ENCODE data around the gene ROR2. TPM values are rescaled to one million over a fixed set of nuclear protein-coding genes. Genes with fewer than 3 reads are reported as not detected.
"Not testable (repeated sequence)": the region's sequence is repeated elsewhere in the genome, so short reads cannot be mapped to it uniquely, and the experiment has no call there.

ROR2 gene
- total RNA-seq: 0.27 TPM

DNA sequence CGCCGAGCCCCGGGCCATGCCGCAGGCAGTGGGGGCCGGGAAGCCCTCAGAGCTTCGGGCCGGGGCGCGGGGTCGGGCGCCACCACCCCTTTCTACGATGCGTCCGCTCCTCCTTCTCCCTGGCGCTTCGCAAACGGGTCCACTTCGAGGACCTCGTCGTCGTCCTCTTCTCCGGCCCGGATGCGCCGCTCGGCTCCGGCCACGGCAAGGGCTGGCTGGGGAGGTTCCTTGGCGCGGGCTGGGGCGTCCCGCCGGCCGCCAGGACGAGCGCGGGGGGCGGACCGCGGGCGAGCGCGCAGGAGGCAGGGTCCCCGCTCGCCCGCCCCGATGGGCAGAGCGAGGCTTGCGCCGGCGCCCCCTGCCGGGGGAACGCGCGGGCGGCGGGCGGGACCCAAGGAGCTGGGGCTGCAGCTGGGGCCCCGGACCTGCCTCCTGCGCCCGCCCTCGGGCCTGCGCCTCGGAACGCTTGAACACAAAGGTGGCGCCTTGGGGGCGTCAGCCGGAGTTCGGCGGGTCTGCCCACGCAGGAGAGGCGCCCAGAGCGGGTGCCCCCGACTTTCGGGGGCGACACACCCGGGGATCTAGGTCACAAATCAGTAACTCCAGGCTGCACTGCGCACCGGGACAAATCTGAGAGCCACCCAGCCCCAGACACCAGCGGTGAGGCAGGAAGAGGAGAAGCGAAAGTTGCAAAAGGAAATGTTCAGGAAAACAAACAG is at the start of gene ROR2:
ROR2 (minus strand) TSS at position 283 of the 719 bp plus-strand sequence.
- peak in 2 of 3 donors; percentile 65 to 74 for DNase-seq (ENCODE audit: low read depth in 2 of 3, low spot score in 2 of 3)

DNA sequence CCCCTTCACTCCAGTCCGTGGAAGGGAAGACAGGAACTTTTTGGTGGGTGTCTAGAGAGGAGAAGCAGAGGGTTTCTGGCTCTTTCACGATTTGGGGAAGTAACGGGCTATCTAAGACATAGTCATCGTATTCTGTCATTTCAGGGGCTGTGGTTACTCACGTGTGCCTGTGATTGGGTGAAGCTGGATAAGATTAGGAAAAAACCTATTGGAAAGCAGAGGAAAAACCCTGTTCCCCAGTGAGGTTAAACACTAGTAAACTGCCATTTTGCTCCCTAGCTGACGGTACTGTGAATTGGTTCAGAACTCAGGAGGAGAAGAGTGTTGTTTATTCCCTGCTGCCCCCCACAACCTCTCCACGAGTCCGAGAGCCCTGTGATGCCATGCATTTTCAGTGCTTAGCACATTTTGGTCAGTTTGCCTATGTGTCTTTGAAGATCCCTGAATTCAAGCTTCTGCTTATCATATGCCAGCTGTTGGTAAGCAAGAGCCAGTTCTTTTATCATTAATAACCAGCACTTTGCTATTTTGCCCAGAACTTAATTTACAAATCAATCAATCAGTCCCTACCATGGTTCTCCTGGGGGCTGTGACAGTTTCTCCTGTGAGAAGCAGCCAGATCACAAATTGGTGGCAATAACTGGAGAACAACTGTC is 45.1 kb upstream of the ROR2 start:
- peak in 2 of 3 donors; percentile 15 to 45 for DNase-seq (ENCODE audit: low read depth in 2 of 3, low spot score in 2 of 3)

- DNase-seq (ENCODE audit: low read depth in 2 of 3, low spot score in 2 of 3): no peak
Measured at GRCh38 chr9:91994422-91994821, 44.4 kb upstream of the ROR2 start.

GRCh38 chr9:91992461-91993041 is 42.5 kb upstream of the ROR2 start:
- DNase-seq (ENCODE audit: low read depth in 2 of 3, low spot score in 2 of 3): no peak

GRCh38 chr9:91991721-91992341 is 41.8 kb upstream of the ROR2 start:
- no peak for DNase-seq (ENCODE audit: low read depth in 2 of 3, low spot score in 2 of 3)

DNA sequence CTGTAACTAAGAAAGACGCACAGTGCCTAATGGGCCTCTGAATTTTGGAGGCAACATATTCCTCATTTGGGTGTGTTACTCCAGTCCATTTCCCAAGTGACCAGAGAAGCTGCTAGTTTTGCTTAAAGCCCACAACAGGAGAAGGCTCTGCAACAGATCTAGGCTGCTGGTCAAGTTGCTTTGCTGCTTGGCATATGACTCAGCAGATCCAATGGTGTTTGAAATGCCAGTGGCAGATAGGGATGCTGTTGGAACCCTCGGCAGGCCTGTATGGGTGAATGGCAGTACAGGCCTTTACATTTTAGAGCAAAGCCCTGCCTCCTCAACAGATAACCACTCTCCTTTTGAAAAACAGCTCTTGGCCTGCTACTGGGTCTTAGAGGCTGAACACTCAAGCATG is 36.2 kb upstream of the ROR2 start:
- no peak for DNase-seq (ENCODE audit: low read depth in 2 of 3, low spot score in 2 of 3)

DNA sequence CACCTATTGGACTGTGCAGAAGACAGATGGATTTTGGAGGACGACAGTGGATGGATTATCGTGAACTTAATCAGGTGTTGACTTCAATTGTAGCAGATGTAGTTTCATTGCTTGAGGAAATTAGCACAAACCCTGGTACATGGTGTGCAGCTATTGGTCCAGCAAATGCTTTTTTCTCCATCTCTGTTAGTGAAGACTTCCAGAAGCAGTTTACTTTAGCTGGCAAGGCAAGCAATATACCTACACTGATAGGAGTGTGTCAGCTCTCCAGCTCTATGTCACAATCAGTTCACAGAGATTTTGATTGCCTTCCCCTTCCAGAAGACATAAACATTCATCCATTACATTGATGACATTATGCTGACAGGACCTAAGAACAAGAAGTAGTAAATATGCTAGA is 35.7 kb upstream of the ROR2 start:
- DNase-seq (ENCODE audit: low read depth in 2 of 3, low spot score in 2 of 3): no peak

- peak in 1 of 3 donors; percentile 32 for DNase-seq (ENCODE audit: low read depth in 2 of 3, low spot score in 2 of 3)
Measured at GRCh38 chr9:91978740-91979414, 28.8 kb upstream of the ROR2 start.

DNA sequence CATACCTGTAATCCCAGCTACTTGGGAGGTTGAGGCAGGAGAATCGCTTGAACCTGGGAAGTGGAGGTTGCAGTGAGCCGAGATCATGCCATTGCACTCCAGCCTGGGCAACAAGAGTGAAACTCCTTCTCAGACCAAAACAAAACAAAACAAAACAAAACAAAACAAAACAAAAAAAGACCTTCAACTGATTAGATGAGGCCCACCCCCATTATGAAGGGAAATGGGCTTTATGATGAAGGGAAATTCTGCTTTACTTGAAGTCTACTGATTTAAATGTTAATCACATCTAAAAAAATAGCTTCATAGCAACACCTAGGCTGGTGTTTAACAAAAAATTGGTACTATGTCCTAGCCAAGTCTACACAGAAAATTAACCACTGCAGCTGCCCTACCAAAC is 25.2 kb upstream of the ROR2 start:
- DNase-seq (ENCODE audit: low read depth in 2 of 3, low spot score in 2 of 3): not testable (repeated sequence)

DNA sequence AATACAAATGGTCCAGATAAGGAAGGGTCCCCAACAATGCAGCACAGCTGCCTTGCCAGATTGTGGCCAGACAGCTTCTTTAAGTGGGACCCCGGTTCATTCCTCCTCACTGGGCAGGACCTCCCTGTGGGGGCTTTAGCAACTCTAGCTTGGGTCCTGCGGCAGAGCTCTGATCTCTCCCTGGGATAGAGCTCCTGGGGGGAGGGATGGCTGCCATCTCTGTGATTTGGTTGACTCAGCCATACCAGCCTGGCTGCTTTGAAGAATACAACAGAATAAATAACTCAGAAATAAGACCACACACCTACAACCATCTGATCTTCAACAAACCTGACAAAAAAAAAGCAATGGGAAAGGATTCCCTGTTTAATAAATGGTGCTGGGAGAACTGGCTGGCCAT is 22.7 kb upstream of the ROR2 start:
- DNase-seq (ENCODE audit: low read depth in 2 of 3, low spot score in 2 of 3): no peak

- no peak for DNase-seq (ENCODE audit: low read depth in 2 of 3, low spot score in 2 of 3)
Measured at GRCh38 chr9:91972076-91972626, 22.1 kb upstream of the ROR2 start.

DNA sequence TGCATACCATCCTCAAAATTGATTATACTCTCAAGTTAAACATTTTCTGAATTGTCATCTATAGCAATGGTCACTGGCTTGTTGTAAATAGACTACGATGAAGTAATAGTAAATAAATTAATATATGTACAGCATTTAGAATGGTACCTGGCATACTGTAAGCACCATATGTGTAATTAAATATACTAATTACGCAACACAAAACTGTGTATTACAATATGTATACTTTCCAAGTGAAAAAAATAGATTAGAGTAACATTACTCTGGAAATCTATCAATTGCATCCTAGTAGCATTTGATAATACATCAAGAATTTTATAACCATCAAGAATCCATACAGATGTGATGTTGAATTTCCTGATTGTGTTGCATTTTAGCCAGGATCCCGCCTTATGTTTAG is 17.2 kb upstream of the ROR2 start:
- no peak for DNase-seq (ENCODE audit: low read depth in 2 of 3, low spot score in 2 of 3)

- no peak for DNase-seq (ENCODE audit: low read depth in 2 of 3, low spot score in 2 of 3)
Measured at GRCh38 chr9:91966503-91966902, 16.5 kb upstream of the ROR2 start.

- DNase-seq (ENCODE audit: low read depth in 2 of 3, low spot score in 2 of 3): no peak
Measured at GRCh38 chr9:91963711-91964240, 13.7 kb upstream of the ROR2 start.

DNA sequence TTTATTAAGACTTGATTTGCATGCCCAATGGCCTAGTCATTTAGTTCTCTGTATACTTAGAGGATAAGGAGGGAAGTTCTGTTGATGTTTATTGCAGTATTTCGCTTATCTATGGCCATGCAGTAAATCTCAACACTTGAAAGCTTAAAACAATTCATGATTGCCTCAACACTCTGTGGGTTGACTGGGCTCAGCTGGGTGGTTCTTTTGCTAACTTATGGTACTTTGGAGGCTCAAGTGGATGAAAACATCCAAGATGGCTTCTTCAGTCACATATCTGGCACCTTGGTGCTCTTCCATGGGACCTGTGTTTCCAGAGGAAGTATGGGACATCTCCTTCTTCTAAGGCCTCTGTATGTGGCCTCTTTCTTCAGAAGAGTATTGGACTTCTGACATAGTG is 10.3 kb upstream of the ROR2 start:
- no peak for DNase-seq (ENCODE audit: low read depth in 2 of 3, low spot score in 2 of 3)

GRCh38 chr9:91958174-91958573 is 8.1 kb upstream of the ROR2 start:
- no peak for DNase-seq (ENCODE audit: low read depth in 2 of 3, low spot score in 2 of 3)

GRCh38 chr9:91954841-91955471 is 4.9 kb upstream of the ROR2 start:
- peak in 1 of 3 donors; percentile 43 for DNase-seq (ENCODE audit: low read depth in 2 of 3, low spot score in 2 of 3)

DNA sequence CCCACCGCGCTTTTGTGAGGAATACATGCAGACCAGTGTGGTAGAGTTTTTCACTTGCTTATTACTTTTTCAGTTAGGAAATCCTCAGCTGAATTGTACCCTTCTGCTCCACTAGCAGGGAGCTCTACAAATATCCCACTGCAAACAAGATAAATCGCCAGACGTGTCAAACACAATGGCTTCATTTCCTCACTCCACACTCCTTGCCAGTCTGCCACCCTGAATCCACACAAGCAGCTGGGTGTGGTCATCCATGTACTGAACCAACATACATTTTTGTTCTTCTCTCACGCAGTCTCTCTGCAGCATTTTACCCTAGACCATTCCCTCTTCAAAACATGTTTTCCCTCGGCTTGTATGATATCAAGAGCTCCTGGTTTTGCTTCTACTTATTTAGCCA is 3.7 kb upstream of the ROR2 start:
- no peak for DNase-seq (ENCODE audit: low read depth in 2 of 3, low spot score in 2 of 3)

DNA sequence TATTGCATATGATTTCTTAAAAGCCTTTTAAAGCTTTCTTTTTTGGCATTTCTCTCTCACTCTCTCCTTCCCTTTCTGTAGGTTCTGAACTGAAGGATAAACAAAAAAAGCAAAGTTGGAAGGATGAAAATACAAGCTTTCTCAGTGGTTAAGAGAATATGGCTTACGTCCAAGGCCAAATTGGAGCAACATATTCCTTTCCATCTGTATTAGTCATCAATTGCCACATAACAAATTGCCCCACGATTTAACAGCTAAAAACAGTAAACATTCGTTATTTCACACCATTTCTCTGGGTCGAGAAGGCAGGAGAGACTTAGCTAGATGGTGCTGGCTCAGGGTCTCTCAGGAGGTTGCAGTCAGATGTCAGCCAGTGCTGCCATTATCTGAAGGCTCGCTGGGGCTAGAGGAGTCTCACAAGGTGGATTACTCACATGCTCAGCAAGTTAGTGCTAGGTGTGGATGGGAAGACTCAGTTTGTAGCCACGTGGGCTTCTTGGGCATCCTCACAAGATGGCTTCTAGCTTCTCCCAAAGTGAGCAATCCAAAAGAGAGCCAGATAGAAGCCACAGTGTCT is 2.0 kb upstream of the ROR2 start:
- DNase-seq (ENCODE audit: low read depth in 2 of 3, low spot score in 2 of 3): no peak
